ENCODE measurements around the gene SSBP3. TPM values are rescaled to one million over a fixed set of nuclear protein-coding genes. Genes with fewer than 3 reads are reported as not detected.
A peak's percentile ranks its signal among the peaks of the same experiment; 100 is the strongest.

Gene SSBP3
- polyA plus RNA-seq, 4 donors = 117 to 130 (median 126) TPM

DNA sequence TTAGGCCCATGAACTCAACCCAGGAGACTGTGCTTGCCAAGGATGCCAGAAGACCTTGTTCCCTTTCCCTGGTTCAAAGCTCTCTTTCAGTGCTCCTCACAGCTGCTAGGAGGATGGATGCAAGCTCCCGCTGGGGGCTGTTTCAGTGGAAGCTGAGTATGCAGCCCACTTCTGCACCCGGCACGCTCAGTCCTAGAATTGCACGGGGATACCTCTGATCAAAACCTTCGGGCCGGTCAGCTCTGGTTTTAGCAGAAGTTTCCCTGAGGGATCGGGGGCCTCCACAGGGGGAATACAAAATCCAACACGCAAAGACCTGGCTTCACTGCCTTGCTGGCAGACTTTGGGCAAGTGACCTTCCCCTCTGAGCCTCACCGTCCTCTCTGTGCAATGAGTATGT, 4.2 kb upstream of the SSBP3 start:
- DNase-seq (ENCODE audit: low read depth in 4 of 4, low spot score in 3 of 4) = no peak

DNA sequence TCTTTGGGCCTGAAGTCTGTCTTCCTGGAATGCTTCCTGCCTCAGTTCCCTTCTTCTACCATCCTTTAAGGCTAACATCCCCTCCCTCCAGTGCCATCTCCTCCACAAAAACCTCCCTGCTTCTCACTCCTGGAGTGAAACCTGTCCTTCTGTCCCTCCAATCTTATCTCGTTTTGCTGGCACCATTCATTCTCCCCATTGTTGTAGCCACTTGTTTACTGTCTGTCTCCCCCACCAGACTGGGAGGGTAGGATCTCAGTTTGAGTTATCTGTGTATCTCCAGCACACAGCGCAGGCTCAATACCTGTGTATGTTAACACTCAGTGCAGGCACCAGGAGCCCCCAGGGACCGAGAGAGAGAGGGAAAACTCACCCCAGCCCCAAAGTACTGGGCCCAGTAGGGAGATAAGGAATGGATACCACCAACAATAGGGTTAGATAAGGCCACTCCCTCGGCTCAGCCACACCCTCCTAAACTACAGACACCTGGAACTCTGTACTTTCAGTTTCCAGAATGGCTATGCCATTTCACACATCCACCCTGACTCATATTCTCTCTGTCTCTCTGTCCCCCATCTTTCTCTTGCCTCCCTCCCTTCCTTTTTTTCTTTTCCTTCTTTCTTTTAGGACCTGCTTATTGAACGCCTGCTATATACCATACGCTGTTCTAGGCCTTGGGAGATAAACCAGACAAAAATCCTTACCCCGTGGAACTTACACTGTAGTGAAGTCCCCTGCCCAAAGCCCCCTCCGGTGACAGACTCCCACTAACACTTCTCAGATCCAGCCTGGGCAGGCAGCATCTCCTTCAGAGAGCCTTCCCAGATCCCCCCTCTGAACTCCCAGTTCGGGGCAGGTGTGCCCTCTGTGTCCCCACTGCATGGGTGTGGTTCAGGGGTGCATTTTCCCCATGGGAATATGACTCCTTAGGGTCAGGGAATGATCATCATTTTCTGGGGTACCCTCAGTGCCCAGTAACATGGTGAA, 3.3 kb upstream of the SSBP3 start:
- DNase-seq (ENCODE audit: low read depth in 4 of 4, low spot score in 3 of 4) = no peak

DNA sequence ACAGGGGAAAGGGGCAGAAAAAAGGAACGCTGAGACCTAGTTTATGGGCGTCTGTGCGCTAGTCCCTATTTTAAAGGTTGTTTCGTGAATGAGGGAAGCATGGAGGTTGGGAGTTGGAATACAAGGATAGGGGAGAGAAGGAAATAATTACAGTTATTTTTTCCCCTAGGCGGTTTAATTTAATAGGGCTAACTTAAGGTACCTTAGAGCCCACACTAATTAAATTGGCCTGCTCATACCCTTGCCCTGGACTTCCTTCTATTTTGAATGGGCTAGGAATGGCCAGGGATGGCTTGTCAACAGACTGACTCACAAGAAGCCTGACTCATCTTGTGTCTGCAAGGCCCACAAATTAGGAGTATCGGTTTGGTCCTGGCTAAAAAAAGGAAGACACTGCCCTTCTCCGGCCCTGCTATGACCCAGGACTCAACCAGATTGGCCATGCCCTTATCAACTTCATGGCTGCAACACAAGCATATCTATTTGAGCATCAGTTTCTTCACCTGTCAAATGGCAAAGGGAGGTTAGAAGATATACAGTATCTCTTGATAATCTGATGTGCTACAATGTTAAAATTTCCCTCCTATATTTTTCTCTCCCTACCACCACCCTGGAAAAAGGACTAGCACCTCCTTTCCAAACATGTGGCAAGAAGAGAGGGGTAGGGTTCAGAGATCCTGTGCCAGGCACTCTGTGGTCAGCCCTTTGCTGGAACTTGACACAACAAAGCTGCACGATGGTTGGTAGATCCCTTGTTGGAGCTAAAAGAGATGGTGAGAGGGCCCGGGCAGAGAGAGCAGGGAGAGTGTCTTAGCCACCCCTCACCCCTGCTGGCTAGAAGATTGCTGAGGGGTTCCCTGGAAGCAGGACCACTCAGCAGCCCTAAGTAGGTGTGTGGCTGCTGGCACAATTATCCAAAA, 2.2 kb upstream of the SSBP3 start:
- no peak for DNase-seq (ENCODE audit: low read depth in 4 of 4, low spot score in 3 of 4)

DNA sequence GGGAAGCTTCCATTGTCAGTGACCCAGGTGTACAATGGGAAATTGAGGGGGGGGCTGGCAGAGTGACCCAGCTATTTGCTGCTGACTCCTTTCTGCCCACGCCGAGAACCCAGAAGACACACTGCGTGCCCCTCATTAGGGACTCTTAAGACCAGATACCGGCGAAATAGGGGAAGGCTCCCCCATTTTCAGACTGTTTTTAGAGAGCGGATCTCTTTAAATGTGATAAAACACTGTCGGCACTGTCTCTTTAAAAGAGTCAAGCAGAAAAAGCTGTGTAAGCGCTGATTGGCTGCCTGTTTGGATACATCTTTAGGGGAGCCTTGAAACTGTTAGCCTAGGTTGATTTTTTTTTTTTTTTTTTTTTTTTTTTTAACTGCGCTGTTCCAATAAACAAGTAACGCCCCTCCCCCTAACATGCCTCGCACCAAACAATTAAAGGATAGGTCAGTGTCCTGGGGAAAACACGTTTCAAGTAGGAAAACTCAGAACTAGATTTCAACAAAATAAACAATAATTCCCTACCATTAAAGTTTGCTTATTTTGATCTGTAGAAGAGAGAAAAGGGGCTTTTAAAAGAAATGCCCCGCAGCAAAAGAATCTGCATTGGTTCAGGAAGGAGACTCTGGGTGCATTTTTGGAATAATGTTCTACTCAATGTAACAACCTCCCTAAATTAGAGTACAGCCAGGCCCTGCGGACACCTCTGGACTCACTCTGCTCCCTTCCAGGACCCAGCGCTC, 1.4 kb upstream of the SSBP3 start:
- DNase-seq (ENCODE audit: low read depth in 4 of 4, low spot score in 3 of 4) = peak; percentile 82 to 91 (median 86)

DNA sequence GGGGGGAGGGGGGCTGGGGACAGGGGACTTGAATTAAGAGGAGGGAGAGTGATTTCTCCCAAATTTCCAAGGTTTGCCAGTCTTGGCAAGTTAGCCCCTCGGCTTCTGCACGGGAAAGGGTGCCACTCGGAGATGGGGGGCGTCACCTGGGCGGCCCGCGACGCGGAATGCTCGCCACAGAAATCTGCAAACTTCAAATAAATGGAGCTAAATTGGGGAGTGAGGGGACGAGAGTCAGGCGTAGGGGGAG, 885 bp upstream of the SSBP3 start:
- DNase-seq (ENCODE audit: low read depth in 4 of 4, low spot score in 3 of 4) = no peak

DNA sequence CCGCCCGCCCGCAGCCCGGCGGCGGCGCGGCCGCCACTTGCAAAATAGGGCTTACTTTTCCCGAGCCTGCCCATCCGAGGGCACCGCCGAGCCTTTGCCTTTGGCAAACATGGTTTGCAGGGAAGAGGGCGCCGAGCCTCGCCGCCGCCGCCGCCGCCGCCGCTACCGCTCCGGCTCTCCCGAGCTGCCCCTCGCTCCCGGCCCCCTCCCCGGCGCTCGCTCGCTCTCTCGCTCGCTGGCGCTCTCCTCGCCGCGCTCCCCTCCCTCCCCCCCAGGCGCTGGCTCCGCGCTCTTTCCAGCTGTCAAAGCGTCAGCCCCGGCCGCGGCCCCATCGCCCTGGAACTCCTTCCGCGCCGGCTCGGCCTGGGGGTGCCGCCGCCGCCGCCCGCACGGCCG, 298 bp downstream of the SSBP3 start:
- DNase-seq (ENCODE audit: low read depth in 4 of 4, low spot score in 3 of 4) = no peak

DNA sequence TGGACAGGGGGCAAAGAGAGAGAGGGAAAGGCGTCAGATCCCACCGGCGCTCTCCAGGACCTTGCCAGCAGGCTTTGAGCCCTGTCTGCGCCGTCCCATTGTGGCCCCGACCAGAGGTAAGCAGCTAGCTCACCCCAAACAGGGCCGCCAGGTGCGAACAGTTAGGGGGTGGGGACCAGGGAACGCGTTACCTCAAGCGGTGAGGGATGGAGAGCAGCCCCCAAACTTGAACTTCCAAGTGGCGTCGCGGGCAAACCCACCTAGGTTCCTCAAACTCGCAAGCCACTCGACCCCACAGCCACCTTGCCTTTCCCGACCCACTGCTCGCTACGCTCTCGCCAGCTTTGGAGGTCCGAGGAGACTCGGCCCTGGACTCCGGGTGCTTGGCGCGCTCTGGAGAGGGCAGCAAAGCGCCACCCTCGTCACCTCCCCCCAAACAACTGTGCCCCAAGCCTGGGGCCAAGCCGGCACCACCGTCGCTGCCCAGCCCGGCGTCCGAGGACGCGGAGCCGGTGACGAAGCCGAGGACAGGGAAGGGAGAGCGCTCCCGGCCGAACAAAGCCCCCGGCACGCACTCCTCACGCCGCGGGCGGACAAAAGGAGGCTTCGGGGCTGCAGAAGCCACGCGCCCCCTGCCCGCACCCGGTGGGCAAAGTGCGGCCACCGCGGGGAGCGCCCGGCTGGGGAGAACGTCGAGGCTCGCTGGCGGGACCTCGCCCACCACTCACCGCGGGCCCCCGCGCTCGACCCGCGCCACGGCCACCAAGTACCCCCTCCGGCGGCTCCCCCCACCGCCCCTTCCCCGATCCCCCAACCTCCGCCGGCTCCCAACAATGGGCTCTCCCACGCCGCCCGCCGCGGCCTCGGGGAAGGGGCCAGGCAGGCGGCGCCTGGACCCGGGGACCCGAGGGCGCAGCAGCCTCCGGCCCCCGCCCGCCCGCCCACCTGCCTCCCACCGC, 976 bp downstream of the SSBP3 start:
- DNase-seq (ENCODE audit: low read depth in 4 of 4, low spot score in 3 of 4) = no peak

DNA sequence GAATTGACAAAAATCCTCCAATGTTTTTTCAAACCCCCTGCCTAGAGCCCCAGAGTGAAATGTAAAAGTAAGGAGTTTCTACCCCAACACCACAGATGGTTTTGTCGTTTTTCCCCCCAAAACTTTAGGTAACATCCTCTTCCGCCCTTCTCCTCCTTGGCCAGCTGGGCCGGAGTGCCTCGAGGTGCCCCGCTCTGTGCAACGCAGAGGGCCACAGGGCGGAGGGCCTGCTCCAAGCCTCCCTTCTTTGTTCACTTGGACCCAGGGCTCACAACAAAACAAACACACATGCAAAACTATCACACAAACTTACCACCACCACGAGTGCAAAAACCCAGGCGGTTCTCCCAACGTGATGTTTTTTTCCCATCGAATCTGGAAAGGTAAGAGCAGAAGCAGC, 1.9 kb downstream of the SSBP3 start:
- DNase-seq (ENCODE audit: low read depth in 4 of 4, low spot score in 3 of 4) = no peak

DNA sequence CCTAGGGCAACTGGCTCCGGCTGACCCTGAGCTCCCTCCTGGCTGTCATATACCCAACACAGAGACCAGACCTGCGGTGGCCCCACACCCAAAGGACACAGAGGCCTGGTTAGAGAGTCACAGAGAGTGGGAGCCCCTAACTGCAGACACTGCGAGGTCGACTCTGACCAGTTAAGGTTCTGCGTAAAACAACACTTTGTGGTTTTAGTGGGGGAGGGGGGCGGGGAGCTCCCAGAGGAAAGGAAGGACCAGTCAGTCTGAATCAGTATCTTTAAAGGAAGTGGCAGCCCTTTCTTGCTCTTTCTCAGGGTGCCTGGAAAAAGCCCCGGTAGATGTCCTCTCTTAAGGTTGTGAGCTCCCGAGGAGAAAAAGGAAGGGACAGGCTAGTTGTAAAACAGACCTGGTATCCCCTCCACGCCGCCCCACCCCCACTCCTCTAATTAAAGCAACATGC, 2.4 kb downstream of the SSBP3 start:
- no peak for DNase-seq (ENCODE audit: low read depth in 4 of 4, low spot score in 3 of 4)

DNA sequence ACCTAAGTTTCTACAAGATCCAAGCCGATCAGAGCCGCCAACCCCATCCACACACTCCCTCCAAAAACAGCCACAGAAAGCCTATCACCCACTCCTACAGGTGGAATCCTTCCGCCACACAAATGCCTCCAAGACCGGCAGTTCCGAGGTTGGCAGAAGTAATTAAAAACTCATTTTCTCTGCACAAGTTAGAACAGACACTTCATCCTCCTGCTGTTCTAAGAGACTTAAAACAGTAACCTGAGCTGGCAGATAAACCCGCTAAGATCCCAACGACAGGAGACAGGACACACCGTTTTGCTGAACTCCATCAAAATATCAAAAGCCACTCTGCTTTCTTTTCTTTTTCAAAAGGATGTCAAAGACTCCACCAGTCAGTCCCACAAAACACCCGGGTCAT, 2.8 kb downstream of the SSBP3 start:
- no peak for DNase-seq (ENCODE audit: low read depth in 4 of 4, low spot score in 3 of 4)

DNA sequence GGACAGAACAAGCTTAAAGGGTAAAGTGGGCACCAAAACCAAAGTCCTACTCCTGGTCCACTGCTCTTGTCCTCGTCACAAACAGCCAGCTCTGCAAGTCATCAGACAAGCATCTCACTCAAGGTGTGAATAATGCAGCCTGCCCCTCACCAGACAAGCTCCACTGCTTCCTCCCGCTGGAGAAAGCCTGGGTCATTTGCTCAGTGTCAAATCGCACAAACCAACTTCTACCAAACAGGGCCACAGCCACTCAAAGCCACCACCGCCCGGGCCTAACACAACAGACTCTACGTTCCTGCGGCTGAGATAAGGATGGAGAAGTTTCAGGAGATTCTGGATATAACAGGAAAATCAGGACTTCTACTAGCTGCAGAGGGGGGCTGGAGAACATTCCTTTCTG, 3.3 kb downstream of the SSBP3 start:
- DNase-seq (ENCODE audit: low read depth in 4 of 4, low spot score in 3 of 4) = no peak

DNA sequence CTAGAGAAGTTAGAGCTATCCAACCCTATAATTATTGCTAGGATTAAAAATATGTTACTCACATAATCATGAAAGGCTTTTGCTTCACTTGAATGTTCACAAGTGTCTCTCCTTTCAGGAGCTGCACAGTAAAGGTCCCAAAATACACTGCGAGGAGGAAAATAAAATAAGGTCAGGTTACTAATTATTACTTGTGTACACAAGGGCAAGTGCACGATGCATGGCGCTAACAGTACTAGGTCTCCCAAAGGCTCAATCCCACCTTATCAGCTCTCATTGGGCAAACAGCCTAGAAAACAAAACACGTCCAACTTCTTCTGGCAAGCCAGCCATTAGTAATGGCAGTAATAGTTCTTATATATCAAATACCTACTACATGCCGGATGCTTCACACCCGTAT, 4.4 kb downstream of the SSBP3 start:
- DNase-seq (ENCODE audit: low read depth in 4 of 4, low spot score in 3 of 4) = no peak

DNA sequence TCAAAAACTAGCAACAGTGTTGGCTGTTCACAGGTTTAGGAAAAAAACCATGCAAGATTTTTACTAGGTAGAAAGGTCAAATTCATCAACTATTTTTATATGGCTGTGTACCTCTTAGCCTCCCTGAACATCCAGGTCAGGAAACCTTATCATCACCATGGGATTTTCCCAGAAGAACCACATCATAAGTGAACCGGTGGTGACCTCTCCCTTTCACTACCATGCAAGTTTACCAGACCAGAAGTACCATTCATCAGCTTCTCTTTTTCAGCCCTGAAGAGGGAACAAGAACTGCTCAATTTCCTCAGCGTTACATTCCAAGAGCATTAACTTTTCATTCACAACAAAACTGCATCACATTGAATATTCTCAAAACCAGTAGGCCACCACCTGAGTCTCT, 5.9 kb downstream of the SSBP3 start:
- no peak for DNase-seq (ENCODE audit: low read depth in 4 of 4, low spot score in 3 of 4)

DNA sequence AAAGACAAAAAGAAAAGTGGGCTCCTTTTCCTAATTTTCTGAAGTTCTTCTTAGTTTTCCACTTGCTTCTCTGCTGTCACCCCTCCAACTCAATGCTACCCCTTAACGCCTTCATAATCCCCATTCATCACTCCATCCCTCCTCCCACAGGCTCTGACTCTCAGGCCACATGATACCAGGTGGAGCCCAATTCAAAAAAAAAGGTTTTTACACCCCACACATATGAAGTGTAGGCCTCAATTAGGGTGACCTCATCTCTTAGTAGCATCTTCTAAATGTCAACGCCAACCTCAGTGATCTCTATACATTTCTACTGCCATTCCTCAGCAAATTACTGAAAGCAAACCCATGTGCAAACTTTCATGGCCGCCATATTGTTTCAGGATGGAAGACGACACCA, 6.4 kb downstream of the SSBP3 start:
- no peak for DNase-seq (ENCODE audit: low read depth in 4 of 4, low spot score in 3 of 4)

DNA sequence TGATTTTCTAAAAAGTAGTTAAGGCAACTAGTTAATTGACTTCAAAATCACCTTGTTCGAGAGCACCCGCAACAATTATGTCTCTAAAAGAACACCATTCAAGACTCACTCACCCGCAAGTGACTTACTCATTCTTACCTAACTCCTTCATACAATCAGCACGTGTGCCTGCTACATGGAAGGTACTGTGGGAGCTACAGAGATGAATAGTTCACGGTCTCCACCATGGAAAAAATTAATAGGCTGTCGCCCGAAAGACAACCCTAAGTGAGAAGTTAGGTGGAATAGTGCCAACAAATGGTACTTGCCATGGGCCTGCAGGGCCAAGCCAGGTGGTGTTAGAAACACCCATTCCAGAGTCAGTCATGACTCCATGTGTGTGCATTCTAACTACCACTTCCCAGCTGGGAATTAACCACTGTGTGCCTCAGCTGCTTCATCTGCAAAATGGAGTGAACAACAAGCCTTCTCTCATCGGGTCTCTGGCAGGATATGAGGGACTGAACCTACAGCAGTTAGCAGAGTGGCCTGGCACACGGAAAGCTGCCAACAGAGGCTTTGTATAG, 7.1 kb downstream of the SSBP3 start:
- no peak for DNase-seq (ENCODE audit: low read depth in 4 of 4, low spot score in 3 of 4)

DNA sequence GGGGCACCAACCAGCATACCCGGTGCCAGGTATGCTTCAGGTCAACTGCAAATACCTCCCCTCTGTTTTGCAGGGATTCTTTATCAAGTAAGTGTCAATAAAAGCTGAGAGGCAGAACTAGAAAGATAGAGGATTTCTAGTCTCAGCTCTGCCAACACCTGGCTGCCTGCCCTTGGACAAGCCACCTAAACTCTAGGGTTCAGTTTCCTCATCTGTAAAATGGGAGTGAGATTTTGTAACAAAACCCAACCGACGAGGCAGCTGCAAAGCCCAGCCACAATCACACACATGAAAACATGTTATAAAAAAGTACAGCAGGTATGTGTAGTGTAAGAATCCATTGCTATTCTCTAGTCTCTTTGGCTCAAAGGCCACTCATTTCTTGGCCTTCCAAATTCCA, 8.2 kb downstream of the SSBP3 start:
- no peak for DNase-seq (ENCODE audit: low read depth in 4 of 4, low spot score in 3 of 4)

DNA sequence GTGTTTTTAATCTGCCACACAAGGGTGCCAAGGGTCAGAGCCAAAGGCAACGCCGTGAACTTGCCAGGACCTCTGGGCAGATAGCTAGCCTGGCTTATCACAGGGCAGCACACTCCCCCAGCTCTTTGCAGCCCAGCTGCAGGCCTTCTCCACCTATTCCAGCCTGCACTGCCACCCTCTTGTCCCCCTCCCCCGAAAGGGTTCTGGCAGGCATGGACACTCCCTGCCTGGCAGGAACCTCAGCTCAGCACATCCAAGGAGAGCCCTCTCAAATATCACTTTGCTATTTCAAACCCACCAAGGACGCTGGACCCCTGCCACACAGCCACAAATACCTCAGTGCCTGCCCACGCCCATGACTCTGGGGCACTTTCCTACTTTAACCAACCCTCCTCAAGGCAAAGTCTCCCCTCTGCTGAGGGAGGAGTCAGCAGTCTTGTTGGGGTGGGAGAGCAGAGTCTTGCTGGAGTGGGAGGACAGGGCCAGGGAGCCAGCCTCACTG, 9.1 kb downstream of the SSBP3 start:
- no peak for DNase-seq (ENCODE audit: low read depth in 4 of 4, low spot score in 3 of 4)

DNA sequence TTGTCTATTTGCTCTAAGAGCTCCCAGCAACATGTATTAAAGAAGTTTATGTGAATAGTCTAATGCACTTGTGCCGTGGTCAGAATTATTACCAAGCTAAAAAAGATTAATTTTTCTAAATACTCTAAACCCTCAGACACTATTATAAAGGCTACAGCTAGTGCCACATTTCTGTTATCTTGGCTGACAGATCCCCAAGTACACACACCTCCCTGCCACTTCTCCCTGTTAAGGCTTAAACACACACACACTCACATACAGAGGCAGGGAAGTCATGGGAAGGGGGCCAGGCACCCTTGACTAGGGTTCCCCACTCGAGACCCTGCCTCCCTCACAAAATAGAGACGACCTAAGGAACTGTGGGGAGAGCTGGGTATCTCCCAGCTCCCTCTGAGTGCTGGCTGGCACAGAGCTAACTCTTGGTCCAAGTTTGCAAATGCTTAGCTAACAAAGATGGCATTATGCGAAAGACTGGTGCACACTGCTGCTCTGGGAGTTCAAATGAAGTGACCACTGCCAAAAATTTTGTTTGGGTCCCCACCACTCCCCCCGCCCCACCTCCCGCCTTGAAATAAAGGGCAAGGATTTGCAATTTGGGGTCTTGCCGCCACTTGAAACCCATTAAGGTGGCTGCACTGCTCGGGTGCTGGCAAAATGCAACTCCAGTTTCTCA, 9.8 kb downstream of the SSBP3 start:
- no peak for DNase-seq (ENCODE audit: low read depth in 4 of 4, low spot score in 3 of 4)

All from left renal pelvis (tissue), 4 donors.